GM18873 (cell line): Measurements from ENCODE around the gene AGFG1.
"Not testable (repeated sequence)": the region's sequence is repeated elsewhere in the genome, so short reads cannot be mapped to it uniquely, and the experiment has no call there.

Experiments used
- ATAC-seq: cut with Tn5 transposase; IDR thresholded peaks from one replicate; pipeline ENCODE4 v1.9.1; 2021; ENCODE audit warnings: mild to moderate bottlenecking, moderate library complexity, moderate number of reproducible peaks; ENCODE audit not compliant: unreplicated experiment, low FRiP score

Gene AGFG1

GRCh38 chr2:227598835-227599503, 127.0 kb downstream of the AGFG1 start, which contains the start of gene SCYGR2:
Gene SCYGR2 (plus strand): TSS chr2:227598893. CDS start chr2:227598893, 0 bp downstream.
- ATAC-seq = not testable (repeated sequence)

- ATAC-seq = no peak
These were observed 130.4 kb downstream of the AGFG1 start for GRCh38 chr2:227602358-227602757.

DNA sequence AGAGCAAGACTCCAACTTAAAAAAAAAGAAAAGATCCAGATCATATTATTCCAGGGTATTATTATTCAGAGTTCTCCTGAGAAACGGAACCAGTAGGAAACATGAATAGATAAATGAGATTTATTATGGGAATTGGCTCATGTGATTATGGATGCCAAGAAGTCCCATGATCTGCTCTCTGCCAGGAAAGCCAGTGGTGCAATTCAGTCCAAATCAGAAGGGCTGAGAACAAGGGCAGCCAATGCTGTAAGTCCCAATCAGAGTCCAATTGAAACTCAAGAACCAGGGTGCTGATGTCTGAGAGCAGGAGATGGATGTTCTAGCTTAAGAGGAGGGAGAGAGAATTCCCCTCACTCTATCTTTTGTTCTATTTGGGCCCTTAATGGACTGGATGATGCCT, 134.5 kb downstream of the AGFG1 start:
- ATAC-seq = no peak

- no peak for ATAC-seq
These were observed 136.0 kb downstream of the AGFG1 start for GRCh38 chr2:227607941-227608340.

DNA sequence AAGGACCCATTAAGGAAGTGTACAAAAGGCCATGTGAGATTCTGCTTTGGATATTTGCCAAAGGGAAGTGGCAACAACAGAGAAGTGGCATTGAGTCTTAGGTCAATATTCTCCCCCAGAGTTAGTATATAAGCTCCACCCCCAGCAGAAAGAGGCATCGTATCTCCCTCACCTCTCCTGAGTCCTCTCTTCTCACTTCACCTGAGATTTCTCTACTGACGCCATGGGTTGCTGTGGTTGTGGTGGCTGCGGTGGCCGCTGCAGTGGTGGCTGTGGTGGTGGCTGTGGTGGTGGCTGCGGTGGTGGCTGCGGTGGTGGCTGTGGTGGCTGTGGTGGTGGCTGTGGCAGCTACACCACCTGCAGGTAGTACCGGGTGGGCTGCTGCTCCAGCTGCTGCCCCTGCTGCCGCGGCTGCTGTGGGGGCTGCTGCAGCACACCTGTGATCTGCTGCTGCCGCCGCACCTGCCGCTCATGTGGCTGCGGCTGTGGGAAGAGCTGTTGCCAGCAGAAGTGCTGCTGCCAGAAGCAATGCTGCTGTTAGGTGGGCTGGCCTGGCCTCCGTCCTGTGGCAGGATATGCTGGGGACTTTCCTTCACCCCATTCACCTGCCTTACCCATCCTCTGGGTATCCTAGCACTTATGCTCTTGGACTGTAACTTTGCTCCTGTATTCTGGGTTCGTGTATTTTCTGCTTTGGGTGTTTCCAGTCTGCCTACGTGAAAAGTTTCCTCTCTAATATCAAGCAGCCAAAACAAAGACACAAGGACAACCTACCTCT, 136.8 kb downstream of the AGFG1 start:
- ATAC-seq = no peak

DNA sequence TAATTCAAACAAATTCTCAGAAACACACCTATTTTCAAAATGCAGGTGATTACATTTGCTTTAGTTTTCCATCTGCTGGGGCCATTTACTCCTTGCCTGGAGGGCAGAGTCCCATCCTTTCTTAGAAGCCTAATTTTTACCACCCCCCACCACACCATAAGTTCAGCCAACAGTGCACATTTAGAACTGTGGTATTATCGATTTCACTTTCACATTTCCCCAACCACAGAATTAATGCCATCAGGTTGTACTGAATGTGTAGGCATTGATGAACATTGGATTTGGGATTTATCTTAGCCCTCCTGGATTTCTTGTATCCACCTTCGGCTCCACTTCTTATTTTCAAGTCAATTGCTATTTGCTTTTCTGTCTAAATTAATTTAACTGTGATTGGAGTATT, 138.2 kb downstream of the AGFG1 start:
- ATAC-seq = no peak
